Retina (tissue), 1 donor: Measurements from ENCODE around the gene FOXF2.
"Not testable (repeated sequence)": the region's sequence is repeated elsewhere in the genome, so short reads cannot be mapped to it uniquely, and the experiment has no call there.

ENCODE experiments used
- DNase-seq: peaks from one replicate; pipeline ENCODE4 v3.0.0-alpha.2; 2016

Gene FOXF2

DNA sequence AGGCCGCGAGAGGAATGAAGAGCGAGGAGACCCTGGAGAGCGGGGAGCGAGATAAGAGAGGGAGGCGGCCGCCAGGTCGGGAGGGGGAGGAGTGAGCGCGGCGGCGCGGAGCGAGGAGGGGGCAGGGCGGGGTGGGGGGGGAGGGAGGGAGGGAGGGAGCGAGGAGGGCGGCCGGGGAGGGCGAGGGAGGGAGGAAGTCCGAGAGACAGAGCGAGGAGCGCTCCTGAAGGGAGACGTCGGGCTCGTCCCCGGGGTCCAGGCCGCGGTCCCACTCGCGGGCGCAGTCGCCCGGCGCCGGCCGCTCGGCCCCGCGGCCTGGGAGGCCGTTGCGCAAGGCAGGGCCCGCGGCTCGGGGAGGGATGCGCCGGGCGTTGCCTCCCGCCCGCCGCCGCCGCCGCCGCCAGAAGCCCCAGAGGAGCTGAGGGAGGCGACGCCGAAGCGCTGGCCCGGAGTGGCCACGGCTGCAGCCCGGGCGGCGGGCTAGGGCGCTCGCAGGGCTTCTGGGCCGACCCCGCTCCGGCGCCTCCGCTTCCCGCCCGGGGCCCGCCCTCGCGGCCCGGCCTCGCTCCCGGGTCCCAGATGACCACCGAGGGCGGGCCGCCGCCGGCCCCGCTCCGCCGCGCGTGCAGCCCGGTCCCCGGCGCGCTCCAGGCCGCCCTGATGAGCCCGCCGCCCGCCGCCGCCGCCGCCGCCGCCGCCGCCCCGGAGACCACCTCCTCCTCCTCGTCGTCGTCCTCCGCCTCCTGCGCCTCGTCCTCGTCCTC is at the start of gene FOXF2:
Gene FOXF2 (plus strand): TSS at position 208 of the 764 bp plus-strand sequence. CDS start 372 bp downstream, at position 580.
- no peak for DNase-seq

DNA sequence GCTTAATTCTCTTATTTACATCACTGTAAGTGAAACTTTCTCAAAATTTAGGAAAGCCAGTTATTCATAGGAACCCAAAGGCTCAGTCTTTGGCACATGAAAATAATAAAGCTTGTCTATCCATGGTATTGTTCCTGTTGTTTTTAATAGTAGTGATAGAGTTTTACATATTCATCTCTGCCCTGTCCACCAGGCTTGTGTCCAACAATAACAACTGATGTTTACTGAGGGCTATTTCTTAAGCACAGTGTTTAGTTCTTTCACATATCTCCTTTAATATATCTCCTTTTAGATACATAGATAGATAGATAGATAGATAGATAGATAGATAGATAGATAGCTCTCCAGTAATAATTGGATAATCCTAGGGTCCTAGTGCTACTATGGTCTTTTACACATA is 43.3 kb upstream of the FOXF2 start:
- no peak for DNase-seq

DNA sequence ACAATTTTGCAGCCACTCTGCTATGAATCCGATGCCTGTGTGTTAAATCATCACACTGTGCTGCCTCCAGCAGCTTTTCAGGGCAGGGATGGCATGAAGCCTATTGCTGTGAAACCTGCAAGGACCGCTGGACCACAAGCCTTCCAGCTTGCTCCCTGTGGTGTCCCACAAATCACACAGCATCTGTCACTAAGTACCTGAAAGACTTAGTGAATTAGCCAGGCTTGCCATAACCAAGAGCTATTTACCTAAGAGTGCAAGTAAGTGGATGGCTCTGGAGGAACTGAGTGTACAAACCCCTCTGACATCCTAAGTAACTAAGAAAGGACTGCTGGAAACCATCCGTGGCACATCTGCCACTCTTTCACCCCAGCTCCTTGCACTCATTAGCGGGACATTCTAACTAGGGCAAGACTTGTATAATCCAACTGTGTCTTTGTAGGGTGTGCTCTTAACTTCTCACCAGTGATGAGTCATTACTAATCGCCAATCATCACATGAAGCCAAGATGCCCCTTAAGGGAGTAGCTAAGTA is 42.8 kb upstream of the FOXF2 start:
- DNase-seq: no peak

DNA sequence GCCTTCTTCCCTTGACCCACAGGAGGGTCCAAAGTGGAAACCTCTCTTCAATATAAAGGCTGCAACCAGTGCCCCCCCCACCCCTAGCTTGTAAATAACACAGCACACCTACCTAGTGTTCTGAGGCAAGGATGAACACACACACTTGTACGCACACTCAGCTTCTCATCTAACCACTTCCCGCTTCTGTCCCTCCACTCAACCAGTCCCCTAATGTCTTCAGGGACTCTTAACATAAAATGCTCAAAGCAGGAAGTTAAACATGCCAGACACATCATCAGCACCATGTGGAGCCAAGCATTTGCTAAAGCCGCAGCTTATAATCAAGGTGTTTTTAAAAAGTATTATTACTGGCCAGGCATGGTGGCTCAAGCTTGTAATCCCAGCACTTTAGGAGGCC is 42.2 kb upstream of the FOXF2 start:
- no peak for DNase-seq

- DNase-seq: no peak
Measured at GRCh38 chr6:1348675-1349074, 40.7 kb upstream of the FOXF2 start.

- no peak for DNase-seq
Measured at GRCh38 chr6:1349655-1350054, 39.7 kb upstream of the FOXF2 start.

DNA sequence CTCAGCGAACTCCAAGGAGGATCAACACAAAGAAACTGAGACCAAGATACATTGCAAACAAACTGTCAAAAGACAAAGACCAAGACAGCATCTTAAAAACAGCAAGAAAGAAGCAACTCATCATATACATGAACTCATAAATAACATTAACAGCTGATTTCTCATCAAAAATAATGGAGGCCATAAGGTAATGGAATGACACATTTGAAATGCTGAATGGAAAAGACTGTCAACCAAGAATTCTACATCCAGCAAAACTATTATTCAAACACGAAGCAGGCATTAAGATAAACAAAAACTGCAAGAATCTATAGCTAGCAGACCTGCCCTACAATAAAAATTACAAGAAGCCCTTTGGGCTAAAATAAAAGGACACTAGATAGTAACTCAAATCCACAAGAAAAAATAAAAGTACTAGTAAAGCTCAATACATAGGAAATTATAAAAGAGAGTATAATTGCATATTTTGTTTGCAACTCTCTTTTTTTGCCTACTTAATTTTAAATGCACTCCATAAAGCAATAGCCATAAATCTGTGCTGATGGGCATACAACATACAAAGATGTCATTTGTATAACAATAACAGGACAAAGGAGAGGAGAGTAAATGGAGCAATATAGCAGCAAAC is 37.9 kb upstream of the FOXF2 start:
- DNase-seq: no peak

DNA sequence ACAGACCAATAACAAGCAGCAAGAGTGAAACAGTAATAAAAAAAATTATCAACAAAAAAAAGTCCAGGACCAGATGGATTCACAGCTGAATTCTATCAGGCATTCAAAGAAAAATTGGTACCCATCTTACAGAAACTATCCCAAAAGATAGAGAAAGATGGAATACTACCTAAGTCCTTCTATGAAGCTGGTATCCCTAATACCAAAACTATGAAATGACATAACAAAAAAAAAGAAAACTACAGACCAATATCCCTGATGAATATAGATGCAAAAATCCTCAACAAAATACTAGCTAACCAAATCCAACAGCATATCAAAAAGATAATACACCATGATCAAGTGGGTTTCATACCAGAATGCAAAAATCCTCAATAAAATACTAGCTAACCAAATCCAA is 34.3 kb upstream of the FOXF2 start:
- DNase-seq: not testable (repeated sequence)

DNA sequence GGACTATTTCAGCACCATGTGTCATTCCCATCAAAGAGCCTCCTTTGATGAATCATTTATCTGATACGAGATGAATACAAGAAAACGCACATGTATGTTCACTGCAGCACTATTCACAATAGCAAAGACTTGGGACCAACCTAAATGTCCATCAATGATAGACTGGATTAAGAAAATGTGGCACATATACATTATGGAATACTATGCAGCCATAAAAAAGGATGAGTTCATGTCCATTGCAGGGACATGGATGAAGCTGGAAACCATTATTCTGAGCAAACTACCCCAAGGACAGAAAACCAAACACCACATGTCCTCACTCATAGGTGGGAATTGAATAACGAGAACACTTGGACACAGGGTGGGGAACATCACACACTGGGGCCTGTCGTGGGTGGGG is 27.7 kb upstream of the FOXF2 start:
- not testable (repeated sequence) for DNase-seq

DNA sequence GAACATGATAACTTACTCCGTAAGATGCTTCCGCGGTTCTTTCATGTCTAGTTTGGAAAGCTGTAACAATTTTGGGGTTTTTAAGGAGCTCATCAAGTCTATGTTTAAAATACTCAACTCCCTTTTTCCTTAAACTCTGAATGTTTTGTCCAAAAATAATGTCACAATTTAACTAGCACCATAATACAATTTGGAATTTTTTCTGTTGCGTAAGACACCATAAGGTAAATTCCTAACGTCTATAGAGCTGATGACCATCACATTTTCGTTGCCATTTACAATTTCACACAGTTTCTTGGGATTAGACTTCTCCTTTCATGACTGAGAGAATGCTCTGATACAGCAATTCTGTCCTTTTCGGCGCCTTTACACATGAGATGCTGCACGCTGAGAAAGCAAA is 26.7 kb upstream of the FOXF2 start:
- DNase-seq: no peak

GRCh38 chr6:1363298-1363697 is 26.1 kb upstream of the FOXF2 start:
- DNase-seq: no peak

- DNase-seq: no peak
Measured at GRCh38 chr6:1363729-1364572, 25.4 kb upstream of the FOXF2 start.

DNA sequence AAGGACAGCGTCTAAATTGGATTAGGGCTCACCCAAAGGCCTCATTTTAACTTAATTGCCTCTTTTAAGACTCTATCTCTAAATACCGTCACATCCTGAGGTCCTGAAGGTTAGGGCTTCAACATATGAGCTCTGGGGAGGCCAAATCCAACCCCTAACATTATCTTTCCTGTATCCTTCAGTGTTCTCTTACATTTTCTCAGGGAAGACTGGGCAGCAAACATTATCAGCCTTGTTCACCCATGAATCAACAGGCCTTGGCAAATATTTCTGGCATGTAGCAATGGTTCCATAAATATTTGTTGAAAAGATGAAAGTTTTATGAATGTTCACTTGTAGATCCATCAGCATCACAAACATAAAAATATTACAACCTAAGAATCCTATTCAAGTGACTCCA is 24.6 kb upstream of the FOXF2 start:
- no peak for DNase-seq

DNA sequence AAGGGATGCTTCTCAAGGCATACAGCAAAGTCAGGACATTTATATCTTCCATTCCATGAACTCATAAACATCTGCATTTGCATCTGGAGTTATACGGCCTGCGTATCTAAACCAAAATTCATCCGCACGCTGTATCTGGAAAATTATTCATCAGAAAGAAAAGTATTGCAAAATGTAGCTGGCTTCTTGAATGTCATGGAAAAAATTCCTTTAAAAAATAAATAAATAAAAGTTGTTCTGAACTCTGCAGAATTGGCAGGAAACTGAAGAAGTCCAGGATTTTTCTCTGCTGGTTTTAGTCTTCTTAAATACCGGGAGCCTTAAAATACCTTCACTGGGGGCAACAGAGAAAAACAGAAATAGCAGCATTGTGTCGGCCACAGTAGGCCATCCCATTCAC is 23.7 kb upstream of the FOXF2 start:
- DNase-seq: no peak

- no peak for DNase-seq
Measured at GRCh38 chr6:1367771-1368170, 21.6 kb upstream of the FOXF2 start.

- DNase-seq: no peak
Measured at GRCh38 chr6:1368940-1369339, 20.4 kb upstream of the FOXF2 start.

DNA sequence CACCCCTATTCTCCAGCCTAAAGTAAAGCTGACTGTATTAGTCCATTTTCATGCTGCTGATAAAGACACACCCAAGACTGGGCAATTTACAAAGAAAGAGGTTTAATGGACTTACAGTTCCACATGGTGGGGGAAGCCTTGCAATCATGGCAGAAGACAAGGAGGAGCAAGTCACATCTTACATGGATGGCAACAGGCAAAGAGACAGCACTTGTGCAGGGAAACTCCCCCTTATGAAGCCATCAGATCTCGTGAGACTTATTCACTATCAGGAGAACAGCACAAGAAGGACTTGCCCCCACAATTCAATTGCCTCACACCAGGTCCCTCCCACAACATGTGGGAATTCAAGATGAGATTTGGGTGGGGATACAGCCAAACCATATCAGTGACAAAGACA is 19.7 kb upstream of the FOXF2 start:
- not testable (repeated sequence) for DNase-seq

- DNase-seq: no peak
Measured at GRCh38 chr6:1371933-1372332, 17.4 kb upstream of the FOXF2 start.

- DNase-seq: no peak
Measured at GRCh38 chr6:1372690-1373089, 16.7 kb upstream of the FOXF2 start.

DNA sequence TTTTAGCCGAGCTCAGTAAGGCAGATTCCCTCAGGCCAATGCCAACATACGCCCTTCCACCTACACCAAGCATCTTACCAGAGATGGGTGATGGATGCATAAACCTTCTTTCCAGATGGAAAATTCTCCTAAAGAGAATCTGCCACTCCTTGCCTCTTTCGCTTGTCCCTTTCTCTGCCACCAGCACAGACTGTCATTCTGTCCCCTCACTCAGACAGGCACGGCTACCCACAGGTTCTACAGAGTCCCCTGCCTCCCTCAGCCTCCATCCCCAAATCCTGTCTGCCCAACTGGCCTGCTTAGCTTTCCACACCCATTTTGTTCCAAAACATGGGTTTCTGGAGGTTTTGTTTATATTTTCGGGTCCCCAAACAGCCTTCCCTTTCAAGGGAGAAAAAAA is 12.7 kb upstream of the FOXF2 start:
- no peak for DNase-seq

- DNase-seq: peak; percentile 44
Measured at GRCh38 chr6:1377526-1377925, 11.8 kb upstream of the FOXF2 start.

DNA sequence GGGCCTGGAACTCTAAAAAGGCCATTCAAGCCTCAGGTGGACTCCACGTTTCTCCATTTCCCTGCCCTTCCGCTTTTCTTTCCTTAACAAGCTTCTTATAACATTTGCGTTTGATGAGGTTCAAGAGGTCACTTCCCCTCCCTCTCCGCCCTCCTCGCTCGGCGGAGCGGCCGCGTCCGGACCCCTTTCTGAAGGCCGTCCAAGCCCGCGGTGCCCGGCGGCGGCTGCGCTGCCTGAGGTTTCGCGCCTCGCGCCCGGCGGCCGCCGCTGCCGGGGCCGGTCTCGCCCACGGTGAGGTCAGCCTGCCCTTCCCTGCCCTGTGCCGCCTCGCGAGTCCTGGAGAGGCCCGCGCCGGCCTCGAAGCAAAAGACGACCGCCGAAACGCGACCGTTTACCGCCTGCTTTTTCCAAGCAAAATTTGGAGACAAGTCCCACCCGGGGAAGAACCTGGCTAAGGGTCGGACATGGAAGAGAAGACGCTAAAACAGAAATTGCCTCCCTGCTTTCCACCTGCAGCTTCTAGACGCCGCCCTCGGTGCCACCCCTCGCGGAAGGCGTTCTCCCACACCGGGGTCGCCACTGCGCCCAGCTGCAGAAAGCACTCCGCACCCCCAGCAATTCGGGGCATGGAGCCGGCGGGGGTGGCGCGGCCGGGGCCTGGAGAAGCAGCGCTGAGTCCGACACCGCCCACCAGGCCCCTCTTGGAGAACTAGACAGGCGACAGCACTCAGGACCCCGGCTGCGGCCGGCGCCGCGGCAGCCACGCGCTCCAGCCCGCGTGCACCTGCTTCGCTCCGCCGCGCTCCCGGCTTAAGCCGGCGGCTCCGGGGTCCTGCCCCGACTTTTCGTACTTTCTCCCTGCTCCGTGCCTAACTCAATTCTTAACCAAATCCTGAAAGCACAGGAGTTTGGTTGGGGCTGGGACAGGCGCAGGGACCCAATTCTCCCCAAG is 11.0 kb upstream of the FOXF2 start:
- peak; percentile 82 for DNase-seq
